Cardiac muscle cell (in vitro differentiated cells and primary cell): ENCODE data around the gene STARD13. TPM values are rescaled to one million over a fixed set of nuclear protein-coding genes. Genes with fewer than 3 reads are reported as not detected.

Experiments used
- DNase-seq, 2 donors: peaks; one replicate each; pipeline versions ENCODE4 v3.0.0 to v3.0.0-alpha.2; 2010 to 2017; ENCODE audit warnings: low read depth in 1 of 2, low spot score in 1 of 2
- H3K27ac ChIP-seq: fragments of 200-600 bp; sonication (generic); 2 replicates; pipeline ENCODE4 v1.5.1; 2016
- H3K27me3 ChIP-seq: fragments of 200-600 bp; sonication (generic); 2 replicates; pipeline ENCODE4 v1.6.0; 2016; ENCODE audit warnings: control low read depth
- H3K36me3 ChIP-seq: fragments of 200-600 bp; sonication (generic); 2 replicates; pipeline ENCODE4 v1.5.1; 2016; ENCODE audit warnings: control low read depth
- H3K4me1 ChIP-seq: fragments of 200-600 bp; sonication (generic); 2 replicates; pipeline ENCODE4 v1.8.1; 2017; ENCODE audit warnings: low read depth, mild to moderate bottlenecking, mixed run types
- H3K4me3 ChIP-seq: fragments of 200-600 bp; sonication (generic); 2 replicates; pipeline ENCODE4 v1.5.1; 2016; ENCODE audit warnings: mild to moderate bottlenecking
- H3K9me3 ChIP-seq: fragments of 200-600 bp; sonication (generic); 2 replicates; pipeline ENCODE4 v1.5.1; 2017; ENCODE audit warnings: low read depth, mild to moderate bottlenecking, control low read depth
- CTCF ChIP-seq: IDR thresholded peaks from 2 replicates; pipeline ENCODE4 v1.5.1; 2012; ENCODE audit warnings: low read depth, mild to moderate bottlenecking, low read length
- polyA plus RNA-seq: library from polyadenylated mRNA; unstranded; fragments of >200 nt; fragmentation: Nextera tagmentation; extraction: Ambion mirVana; gene quantifications from 2 replicates; pipeline ENCODE4 v1.2.1, GENCODE V29; 2016
- total RNA-seq: library from RNA; depleted of rRNA; stranded (reverse); fragments of >200 nt; gene quantifications from 2 replicates; pipeline ENCODE4 v1.2.3, GENCODE V29; 2016

STARD13 gene
- total and polyA plus RNA-seq, 2 experiments from 2014 or later: 16.5 to 23.5 TPM

GRCh38 chr13:33230178-33230881 is 55.2 kb downstream of the STARD13 start:
- H3K27me3 ChIP-seq: no peaks in the 10 kb centered on the region
- no peak overlapping the region for H3K4me3 ChIP-seq
- peak in 1 of 2 donors; percentile 63 for DNase-seq
- H3K36me3 ChIP-seq: no peaks in the 10 kb centered on the region
- no peaks in the 10 kb centered on the region for H3K9me3 ChIP-seq
- H3K4me1 ChIP-seq: peaks cover 54% of the 10 kb centered on the region
- TF ChIP-seq CTCF: no peak
- peak overlapping the region; percentile 71 for H3K27ac ChIP-seq

- H3K9me3 ChIP-seq: no peaks in the 10 kb centered on the region
- H3K36me3 ChIP-seq: no peaks in the 10 kb centered on the region
- no peak overlapping the region for H3K4me3 ChIP-seq
- no peak for TF ChIP-seq CTCF
- no peaks in the 10 kb centered on the region for H3K27me3 ChIP-seq
- H3K27ac ChIP-seq: peak overlapping the region; percentile 71
- H3K4me1 ChIP-seq: peaks cover 47% of the 10 kb centered on the region
- no peak for DNase-seq
These were observed 55.9 kb downstream of the STARD13 start for GRCh38 chr13:33229446-33230177.

DNA sequence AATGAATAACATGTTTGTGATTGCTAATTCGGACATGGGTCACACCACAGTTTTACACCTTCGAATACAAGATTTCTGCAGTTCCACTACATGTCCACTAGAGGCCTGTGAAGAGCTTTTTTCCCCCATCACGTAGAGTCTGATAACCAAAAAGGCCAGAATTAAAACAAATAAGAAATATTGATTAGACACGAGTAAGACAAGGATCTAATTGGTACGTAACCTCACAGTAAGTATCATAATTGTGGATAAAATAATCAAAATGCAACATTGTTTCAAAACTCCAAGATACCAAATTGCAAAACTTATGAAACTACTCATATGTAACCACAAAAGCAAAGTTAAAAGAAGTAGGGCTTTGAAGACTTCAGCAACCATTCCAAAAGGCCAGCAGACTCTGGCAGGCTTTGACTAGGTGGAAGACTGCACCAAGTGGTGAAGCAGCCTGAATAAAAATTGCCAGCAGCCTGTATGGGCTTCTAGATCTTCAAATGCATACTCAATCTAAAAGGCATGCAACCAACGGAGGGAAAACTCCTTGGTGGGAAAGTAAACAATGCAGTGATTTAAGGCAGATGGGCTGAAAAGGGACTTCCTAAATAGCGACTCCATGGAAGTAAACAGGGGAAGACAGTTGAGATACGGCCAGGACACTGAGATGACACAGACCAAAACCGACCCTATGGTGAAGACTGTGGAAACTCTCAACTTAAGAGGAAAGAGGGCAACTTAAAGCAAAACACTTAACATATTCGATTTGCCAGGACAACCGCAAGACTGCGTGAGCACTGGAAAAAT is 56.7 kb downstream of the STARD13 start:
- H3K4me1 ChIP-seq: peaks cover 40% of the 10 kb centered on the region
- no peaks in the 10 kb centered on the region for H3K9me3 ChIP-seq
- no peaks in the 10 kb centered on the region for H3K27me3 ChIP-seq
- peak; percentile 56 to 67 for DNase-seq
- peak; percentile 97 for TF ChIP-seq CTCF
- H3K4me3 ChIP-seq: no peak overlapping the region
- no peaks in the 10 kb centered on the region for H3K36me3 ChIP-seq
- H3K27ac ChIP-seq: peak overlapping the region; percentile 71

DNA sequence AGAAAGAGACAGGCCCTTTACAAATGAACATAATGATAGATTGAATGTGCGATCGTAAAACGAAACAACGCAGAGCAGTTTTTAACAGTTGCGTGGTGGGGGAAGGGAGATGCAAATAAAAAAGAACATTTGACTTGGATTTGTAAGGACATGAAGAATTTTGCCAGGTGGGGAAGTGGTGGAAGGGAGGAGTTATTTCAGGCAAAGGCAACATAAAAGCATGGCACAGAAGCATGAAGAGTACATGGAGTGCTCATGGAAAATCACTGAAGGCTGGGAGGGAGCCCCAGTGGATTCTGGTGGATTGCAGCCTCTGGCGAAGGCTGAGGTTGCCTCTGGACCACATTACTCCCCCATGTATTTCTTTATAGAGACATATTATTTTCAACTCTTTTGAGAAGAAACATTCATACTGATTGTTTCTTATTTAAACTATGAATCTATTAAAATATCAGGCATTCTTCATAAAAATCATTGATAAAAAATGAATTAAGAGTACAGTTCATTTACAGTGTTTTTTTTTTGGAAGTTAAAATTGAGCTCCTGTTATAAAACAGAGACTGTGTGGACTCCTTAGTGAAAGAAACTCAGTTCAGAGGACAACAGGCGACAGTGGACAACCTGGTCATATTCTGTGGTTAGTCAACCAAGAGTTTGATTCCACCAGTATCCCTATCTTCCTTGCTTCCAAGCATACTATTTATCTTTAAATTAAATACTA is 57.5 kb downstream of the STARD13 start:
- Histone ChIP-seq H3K4me1 (peaks cover 40% of the 10 kb centered on the region), H3K9me3 (no peaks in the 10 kb centered on the region), H3K27me3 (no peaks in the 10 kb centered on the region), H3K27ac (no peak overlapping the region), H3K4me3 (no peak overlapping the region), H3K36me3 (no peaks in the 10 kb centered on the region)
- no peak for DNase-seq
- TF ChIP-seq CTCF: no peak

DNA sequence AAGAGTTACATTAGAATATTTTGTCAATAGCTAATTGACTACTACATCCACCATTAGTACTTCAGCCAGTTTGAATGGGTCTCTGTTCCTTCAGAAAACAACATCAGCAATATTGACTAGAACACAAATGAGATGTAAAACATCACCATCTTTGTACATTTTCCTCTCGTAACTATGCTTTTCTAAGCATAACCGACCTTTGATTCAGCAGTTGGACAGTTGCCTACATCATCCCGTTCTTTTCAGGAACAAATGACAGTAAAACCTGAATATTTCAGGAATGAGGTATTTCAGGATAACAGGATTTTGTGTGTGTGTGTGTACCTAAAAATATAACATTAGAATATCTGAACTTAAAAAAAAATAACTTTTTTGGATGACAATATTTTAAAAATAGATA is 60.9 kb downstream of the STARD13 start:
- TF ChIP-seq CTCF: no peak
- Histone ChIP-seq H3K27ac (no peak overlapping the region), H3K4me1 (peaks cover 25% of the 10 kb centered on the region), H3K9me3 (no peaks in the 10 kb centered on the region), H3K27me3 (no peaks in the 10 kb centered on the region), H3K36me3 (no peaks in the 10 kb centered on the region), H3K4me3 (no peak overlapping the region)
- peak in 1 of 2 donors; percentile 53 for DNase-seq
